NCI-H345 (cell line): ENCODE data around the gene TMPRSS13.

Experiments
- DNase-seq: peaks from one replicate; lab custom pipeline; 2025; lab: John Stamatoyannopoulos, UW

The TMPRSS13 gene

DNA sequence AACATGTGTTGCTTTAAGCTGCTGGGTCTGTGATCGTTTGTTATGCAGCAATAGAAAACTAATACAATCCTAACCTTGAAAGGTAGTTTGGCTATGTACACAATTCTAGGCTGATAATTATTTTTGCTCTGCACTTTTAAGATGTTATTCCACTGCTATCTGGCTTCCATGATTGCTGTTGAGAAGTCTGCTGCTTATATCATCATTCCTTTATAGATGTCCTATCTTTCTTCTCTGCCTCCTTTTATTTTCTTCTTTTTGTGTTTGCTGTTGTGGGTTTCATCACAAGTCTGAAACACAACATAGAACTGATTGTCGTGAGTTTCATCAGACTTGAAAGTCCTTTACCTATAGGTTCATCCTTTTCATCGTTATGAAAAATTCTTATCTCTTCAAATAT lies 76.9 kb downstream of the TMPRSS13 start:
- DNase-seq = no peak

DNA sequence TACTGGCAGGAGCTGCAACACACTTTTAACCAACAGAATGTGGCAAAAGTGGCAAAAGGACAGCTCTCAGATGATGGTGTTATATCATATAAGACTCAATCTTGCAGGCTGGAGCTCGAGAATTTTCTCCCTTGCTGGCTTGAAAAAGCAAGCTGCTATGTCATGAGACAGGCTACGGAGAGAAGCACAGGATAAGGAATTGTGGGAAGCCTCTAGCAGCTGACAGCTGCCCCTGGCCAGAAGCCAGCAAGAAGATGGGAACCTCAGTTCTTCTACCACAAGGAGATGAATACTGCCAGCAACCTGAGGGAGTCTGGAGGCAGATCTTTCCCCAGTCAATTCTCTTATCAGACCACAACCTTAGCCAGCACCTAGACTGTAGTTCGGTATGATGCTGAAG lies 77.3 kb downstream of the TMPRSS13 start:
- DNase-seq = no peak

DNA sequence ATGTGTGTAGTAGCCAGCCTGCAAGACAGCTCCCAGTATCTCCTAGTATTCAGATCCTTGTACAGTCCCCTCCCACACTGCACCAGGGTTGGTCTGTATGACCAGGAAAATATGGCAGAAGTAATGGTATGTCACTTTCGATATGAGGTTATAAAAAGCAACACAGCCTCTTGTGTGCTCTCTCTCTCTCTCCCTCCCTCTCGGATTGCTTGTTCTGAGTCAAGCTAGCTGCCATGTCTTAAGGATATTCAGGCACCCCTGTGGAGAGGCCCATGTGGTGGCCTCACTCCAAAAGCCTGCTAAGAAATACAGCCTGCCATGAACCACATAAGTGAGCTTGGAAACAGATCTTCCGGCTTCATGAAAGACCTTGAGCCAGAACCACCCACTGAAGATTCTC lies 78.1 kb downstream of the TMPRSS13 start:
- DNase-seq = no peak
